Panc1 (cell line): ENCODE results near the gene XXYLT1.

Source experiments
- CTCF ChIP-seq: fragments of 450-650 bp; IDR thresholded peaks from 2 replicates; pipeline ENCODE4 v1.5.1; 2017; ENCODE audit warnings: mild to moderate bottlenecking
- POLR2AphosphoS5 ChIP-seq: IDR thresholded peaks from 2 replicates; pipeline ENCODE4 v1.6.1; 2012; ENCODE audit warnings: mild to moderate bottlenecking, low read depth, low read length, moderate library complexity
- TCF7L2 ChIP-seq: IDR thresholded peaks from 2 replicates; pipeline ENCODE4 v1.6.1; 2011; ENCODE audit warnings: mild to moderate bottlenecking, low read depth, low read length, inconsistent platforms

GRCh38 chr3:195191580-195191979 lies 79.4 kb downstream of the XXYLT1 start:
- no peak for TF ChIP-seq CTCF
- no peak for TF ChIP-seq TCF7L2
- TF ChIP-seq POLR2AphosphoS5: no peak
